Heart left ventricle (tissue), 16 donors: ENCODE measurements around the gene PKNOX2. TPM values are rescaled to one million over a fixed set of nuclear protein-coding genes. Genes with fewer than 3 reads are reported as not detected.

ENCODE experiments used
- ATAC-seq, 4 donors: fragments of 200-7000 bp; cut with Tn5 transposase; one replicate each; pipeline ENCODE4 v1.9.1; 2020 to 2022; ENCODE audit warnings: moderate library complexity in 4 of 4, mild to moderate bottlenecking in 3 of 4, moderate number of reproducible peaks in 1 of 4
- DNase-seq, 5 donors: peaks; one replicate each; pipeline ENCODE4 v3.0.0-alpha.2; 2020
- H3K27ac ChIP-seq, 12 donors: fragments of 200-600 bp; sonication (generic) in 4 of 12; one replicate each; pipeline versions ENCODE4 v1.5.0 to v1.8.0; 2016 to 2022; ENCODE audit warnings: mild to moderate bottlenecking in 2 of 12
- H3K27me3 ChIP-seq, 9 donors: fragments of 200-600 bp; sonication (generic) in 2 of 9; one replicate each; pipeline versions ENCODE4 v1.5.1 to v1.8.0; 2016 to 2022; ENCODE audit warnings: mild to moderate bottlenecking in 3 of 9
- H3K36me3 ChIP-seq, 9 donors: fragments of 200-600 bp; sonication (generic) in 2 of 9; one replicate each; pipeline versions ENCODE4 v1.5.0 to v1.8.0; 2018 to 2022; ENCODE audit warnings: mild to moderate bottlenecking in 2 of 9
- H3K4me1 ChIP-seq, 12 donors: fragments of 200-600 bp; sonication (generic) in 4 of 12; one replicate each; pipeline versions ENCODE4 v1.5.0 to v1.8.0; 2016 to 2022; ENCODE audit warnings: mild to moderate bottlenecking in 3 of 12
- H3K4me3 ChIP-seq, 12 donors: fragments of 200-600 bp; sonication (generic) in 4 of 12; one replicate each; pipeline versions ENCODE4 v1.5.0 to v1.8.0; 2017 to 2022; ENCODE audit warnings: mild to moderate bottlenecking in 9 of 12, moderate library complexity in 4 of 12
- H3K9me3 ChIP-seq, 12 donors: fragments of 200-600 bp; sonication (generic) in 4 of 12; one replicate each; pipeline versions ENCODE4 v1.5.0 to v1.8.0; 2016 to 2022; ENCODE audit warnings: mild to moderate bottlenecking in 1 of 12
- POLR2A ChIP-seq, 2 donors: fragments of 450-650 bp; IDR thresholded peaks; one replicate each; pipeline ENCODE4 v1.6.1; 2017; ENCODE audit warnings: antibody characterized with exemption in 2 of 2, mild to moderate bottlenecking in 2 of 2, moderate library complexity in 2 of 2
- WGBS, 4 donors: extraction: QIAGEN DNeasy Blood & Tissue Kit in 2 of 4; methylation state at CpG; one replicate each; pipeline versions ENCODE4 v1.1.5 to v1.1.7; 2013 to 2018; 5-methylcytosine and 5-hydroxymethylcytosine counted together
- intact Hi-C, 10 donors: fragments of 100-400 bp; cut with DNase I; formaldehyde crosslinking; loops; one replicate each; pipeline versions ENCODE4 v1.11.1 to v1.14.2; 2022
- polyA plus RNA-seq, 2 donors: library from polyadenylated mRNA; stranded (reverse); fragments of 200-250 nt; gene quantifications; one replicate each; pipeline ENCODE4 v1.2.3, GENCODE V29; 2013
- total RNA-seq, 9 donors: library from RNA; depleted of rRNA in 2 of 9; stranded (reverse); fragments of >200 nt in 2 of 9; fragmentation: NEBNext Ultra II Directional in 3 of 9; extraction: Animal tissue kit (Norgen Biotek cat#: 25700) in 3 of 9; gene quantifications; one replicate each; pipeline versions ENCODE4 v1.1.0 to v1.2.4, GENCODE V29; 2016 to 2023
- TF ChIP-seq, protein P1 (sequence below), 12 donors: fragments of 200-600 bp; sonication (generic) in 4 of 12; IDR thresholded peaks; one replicate each; pipeline versions ENCODE4 v1.5.0 to v1.8.0; 2018 to 2022; ENCODE audit warnings: antibody characterized with exemption in 12 of 12, mild to moderate bottlenecking in 5 of 12
- donor health status: ischemic (EF 13 %, LVEDD 7.1; RV severe dilation, severe dysfunction).
- donor health status: healthy with polysubstance abuse.
- donor health status: DM: no; HTN: yes; CAD: no.
- donor health status: DM: no; HTN: no; CAD: no.
- donor health status: ischemic (EF 25% LVEDD 6.9; RV normal size, moderate dysfunction).
- donor health status: ischemic (EF 25% LVEDD 5.7; RV mildly dilated, moderate dysfunction).
- donor health status: healthy.
- donor health status: DM: yes; HTN: yes; CAD: no.
- donor health status: ischemic (EF 35%, LVEDD 5.7; RV mildly dilated, moderate dysfunction).
- donor health status: nonischemic (EF 11% LVEDD 7.7; RV severe dilation, severe dysfunction).
- donor health status: DM: yes; HTN: yes; CAD: no.
- donor health status: PGD.
- donor health status: ischemic (EF 29% LVEDD 5.4; RV normal size, mild dysfunction).
- donor health status: nonischemic (EF 23%, LVEDD 6.1; RV moderate dilation, normal function).

The PKNOX2 gene
- total and polyA plus RNA-seq, 11 donors = 3.1 to 9.4 (median 4.5) TPM

DNA sequence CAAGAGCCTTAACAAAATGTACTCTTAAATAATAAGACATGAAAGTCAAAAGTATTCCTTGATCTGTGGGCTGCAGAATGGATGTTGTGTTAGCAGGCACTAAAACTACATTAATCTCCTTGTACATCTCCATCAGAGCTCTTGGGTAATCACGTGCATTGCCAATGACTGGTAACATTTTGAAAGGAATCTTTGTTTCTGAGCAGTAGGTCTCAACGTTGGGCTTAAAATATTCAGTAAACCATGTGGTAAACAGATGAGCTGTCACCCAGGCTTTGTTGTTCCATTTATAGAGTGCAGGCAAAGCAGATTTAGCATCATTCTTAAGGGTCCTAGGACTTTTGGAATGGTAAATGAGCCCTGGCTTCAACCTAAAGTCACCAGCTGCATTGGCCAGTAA lies 152.9 kb downstream of the PKNOX2 start:
- DNase-seq (no peak), ATAC-seq (no peak)
- TF ChIP-seq, protein P1, sequence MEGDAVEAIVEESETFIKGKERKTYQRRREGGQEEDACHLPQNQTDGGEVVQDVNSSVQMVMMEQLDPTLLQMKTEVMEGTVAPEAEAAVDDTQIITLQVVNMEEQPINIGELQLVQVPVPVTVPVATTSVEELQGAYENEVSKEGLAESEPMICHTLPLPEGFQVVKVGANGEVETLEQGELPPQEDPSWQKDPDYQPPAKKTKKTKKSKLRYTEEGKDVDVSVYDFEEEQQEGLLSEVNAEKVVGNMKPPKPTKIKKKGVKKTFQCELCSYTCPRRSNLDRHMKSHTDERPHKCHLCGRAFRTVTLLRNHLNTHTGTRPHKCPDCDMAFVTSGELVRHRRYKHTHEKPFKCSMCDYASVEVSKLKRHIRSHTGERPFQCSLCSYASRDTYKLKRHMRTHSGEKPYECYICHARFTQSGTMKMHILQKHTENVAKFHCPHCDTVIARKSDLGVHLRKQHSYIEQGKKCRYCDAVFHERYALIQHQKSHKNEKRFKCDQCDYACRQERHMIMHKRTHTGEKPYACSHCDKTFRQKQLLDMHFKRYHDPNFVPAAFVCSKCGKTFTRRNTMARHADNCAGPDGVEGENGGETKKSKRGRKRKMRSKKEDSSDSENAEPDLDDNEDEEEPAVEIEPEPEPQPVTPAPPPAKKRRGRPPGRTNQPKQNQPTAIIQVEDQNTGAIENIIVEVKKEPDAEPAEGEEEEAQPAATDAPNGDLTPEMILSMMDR (IDR thresholded peaks at IDR 0.05) = no peak
- TF ChIP-seq POLR2A (IDR thresholded peaks at IDR 0.05) = no peak
- Histone ChIP-seq H3K4me1 (peaks cover 0 to 31% (median 19%) of the 10 kb centered on the region in 12 donors), H3K27me3 (no peaks in the 10 kb centered on the region), H3K36me3 (no peaks in the 10 kb centered on the region), H3K27ac (no peak overlapping the region), H3K9me3 (peaks cover 0 to 7% (median 0%) of the 10 kb centered on the region in 12 donors), H3K4me3 (no peak overlapping the region)
- intact Hi-C loops = no loop called here
- 81 to 87% (median 86%) methylated on average over 2 of the region's 2 CpGs for WGBS, 4 donors

DNA sequence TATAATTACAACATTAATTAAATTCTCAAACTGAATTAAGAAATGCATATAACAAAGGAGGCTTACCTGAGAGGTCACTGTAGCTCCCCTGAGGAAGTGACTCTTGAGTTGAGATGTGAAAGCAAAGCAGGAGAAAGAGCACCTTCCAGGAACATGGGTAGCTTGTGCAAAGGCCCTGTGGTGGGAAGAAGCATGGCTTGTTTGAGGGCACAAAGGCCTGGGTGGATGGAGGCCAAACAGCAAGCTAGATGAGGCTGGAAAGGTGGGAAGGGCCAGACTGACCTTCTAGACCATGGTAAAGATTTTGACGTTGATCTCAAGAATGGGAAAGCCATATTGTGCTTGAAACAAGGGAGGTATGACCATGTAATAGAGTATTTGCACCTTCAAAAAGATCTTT lies 155.1 kb downstream of the PKNOX2 start:
- no peaks in the 10 kb centered on the region for H3K36me3 ChIP-seq
- no peak for TF ChIP-seq POLR2A (IDR thresholded peaks at IDR 0.05)
- TF ChIP-seq, protein P1 (IDR thresholded peaks at IDR 0.05) = no peak
- H3K4me1 ChIP-seq = peaks cover 0 to 14% (median 10%) of the 10 kb centered on the region in 12 donors
- no peak overlapping the region for H3K4me3 ChIP-seq
- intact Hi-C loops = no loop called here
- ATAC-seq (no peak), DNase-seq (no peak)
- no peak overlapping the region for H3K27ac ChIP-seq
- WGBS, 4 donors = 79 to 86% (median 85%) methylated on average over 1 of the region's 1 CpG
- peaks cover 0 to 7% (median 0%) of the 10 kb centered on the region in 12 donors for H3K9me3 ChIP-seq
- peaks cover 0 to 3% (median 0%) of the 10 kb centered on the region in 9 donors for H3K27me3 ChIP-seq

DNA sequence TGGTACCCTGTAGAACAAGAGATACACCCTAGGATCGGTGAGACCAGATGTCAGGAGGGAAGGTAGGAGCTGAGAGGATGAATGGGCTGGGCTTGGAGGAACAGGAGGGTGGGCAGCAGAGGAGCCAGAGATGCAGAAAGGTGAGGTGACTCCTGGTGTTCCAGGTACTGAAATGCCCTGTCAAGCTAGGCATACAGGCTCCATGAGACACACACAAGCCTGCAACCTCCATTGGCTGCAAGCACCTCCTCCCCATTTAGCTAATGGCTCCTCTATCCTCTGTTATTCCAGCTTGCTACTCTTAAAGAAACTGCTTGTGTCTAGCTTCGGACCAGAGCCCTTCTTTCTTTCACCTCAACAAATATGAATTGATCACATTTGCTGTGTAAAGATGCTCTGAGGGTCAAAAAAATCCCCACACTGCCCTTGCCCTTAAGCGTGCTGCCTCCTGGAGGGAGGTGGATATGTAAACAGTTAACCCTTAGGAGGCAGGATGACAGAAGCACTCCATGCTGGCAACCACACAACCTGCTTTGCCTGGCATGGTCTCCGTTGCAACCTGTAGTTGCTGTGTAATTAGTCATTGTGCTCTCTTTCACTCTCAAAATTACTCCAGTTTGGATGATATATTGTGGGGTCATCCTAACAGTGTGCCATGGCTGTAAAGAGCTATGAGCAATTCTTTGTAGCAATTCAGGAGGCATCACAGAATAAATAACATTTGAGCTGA lies 156.0 kb downstream of the PKNOX2 start:
- H3K4me1 ChIP-seq = peaks cover 0 to 5% (median 3%) of the 10 kb centered on the region in 12 donors
- intact Hi-C loops = no loop called here
- H3K27ac ChIP-seq = no peak overlapping the region
- peaks cover 0 to 7% (median 0%) of the 10 kb centered on the region in 12 donors for H3K9me3 ChIP-seq
- 74 to 86% (median 83%) methylated on average over 4 of the region's 4 CpGs for WGBS, 4 donors
- ATAC-seq (no peak), DNase-seq (no peak)
- H3K36me3 ChIP-seq = no peaks in the 10 kb centered on the region
- H3K27me3 ChIP-seq = peaks cover 0 to 3% (median 0%) of the 10 kb centered on the region in 9 donors
- no peak overlapping the region for H3K4me3 ChIP-seq
- TF ChIP-seq, protein P1 (IDR thresholded peaks at IDR 0.05) = no peak

DNA sequence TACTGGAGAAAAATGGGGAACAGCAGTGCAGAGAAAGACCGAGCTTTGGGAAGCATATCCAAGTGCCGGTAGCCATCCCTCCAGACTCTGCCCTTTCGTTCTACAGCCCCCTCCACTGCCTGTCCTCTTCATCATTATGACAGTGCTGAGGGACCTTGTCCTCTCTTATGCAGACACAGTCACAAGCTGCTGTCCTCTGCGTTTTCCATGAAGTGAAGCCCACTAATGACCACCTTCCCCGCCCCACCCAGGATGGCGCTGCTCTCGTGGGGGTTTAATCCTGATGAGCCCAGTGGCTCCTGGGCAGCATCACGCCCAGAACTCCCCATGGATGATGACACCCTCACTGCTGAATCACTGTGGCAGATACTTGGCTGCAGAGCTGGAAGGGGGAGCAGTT lies 157.7 kb downstream of the PKNOX2 start:
- Histone ChIP-seq H3K27ac (no peak overlapping the region), H3K27me3 (peaks cover 0 to 3% (median 0%) of the 10 kb centered on the region in 9 donors), H3K9me3 (peaks cover 0 to 5% (median 0%) of the 10 kb centered on the region in 12 donors), H3K4me1 (no peaks in the 10 kb centered on the region), H3K4me3 (no peak overlapping the region), H3K36me3 (no peaks in the 10 kb centered on the region)
- DNase-seq (no peak), ATAC-seq (no peak)
- intact Hi-C loops = no loop called here
- 81 to 89% (median 85%) methylated on average over 8 of the region's 8 CpGs for WGBS, 4 donors
- TF ChIP-seq POLR2A (IDR thresholded peaks at IDR 0.05) = no peak
- TF ChIP-seq, protein P1 (IDR thresholded peaks at IDR 0.05) = no peak
